ENCODE measurements around the gene DCAF10.
A peak's percentile ranks its signal among the peaks of the same experiment; 100 is the strongest.
"Not testable (repeated sequence)": the region's sequence is repeated elsewhere in the genome, so short reads cannot be mapped to it uniquely, and the experiment has no call there.

Gene DCAF10, protein sequence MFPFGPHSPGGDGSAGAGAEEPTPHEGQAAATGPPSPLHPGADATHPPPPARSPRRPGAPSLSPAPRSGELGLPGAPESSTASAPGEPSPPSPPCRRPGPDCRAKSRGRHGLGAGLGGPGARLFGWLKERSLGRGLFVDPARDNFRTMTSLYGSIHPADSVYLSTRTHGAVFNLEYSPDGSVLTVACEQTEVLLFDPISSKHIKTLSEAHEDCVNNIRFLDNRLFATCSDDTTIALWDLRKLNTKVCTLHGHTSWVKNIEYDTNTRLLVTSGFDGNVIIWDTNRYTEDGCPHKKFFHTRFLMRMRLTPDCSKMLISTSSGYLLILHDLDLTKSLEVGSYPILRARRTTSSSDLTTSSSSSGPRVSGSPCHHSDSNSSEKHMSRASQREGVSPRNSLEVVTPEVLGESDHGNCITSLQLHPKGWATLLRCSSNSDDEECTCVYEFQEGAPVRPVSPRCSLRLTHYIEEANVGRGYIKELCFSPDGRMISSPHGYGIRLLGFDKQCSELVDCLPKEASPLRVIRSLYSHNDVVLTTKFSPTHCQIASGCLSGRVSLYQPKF

DNA sequence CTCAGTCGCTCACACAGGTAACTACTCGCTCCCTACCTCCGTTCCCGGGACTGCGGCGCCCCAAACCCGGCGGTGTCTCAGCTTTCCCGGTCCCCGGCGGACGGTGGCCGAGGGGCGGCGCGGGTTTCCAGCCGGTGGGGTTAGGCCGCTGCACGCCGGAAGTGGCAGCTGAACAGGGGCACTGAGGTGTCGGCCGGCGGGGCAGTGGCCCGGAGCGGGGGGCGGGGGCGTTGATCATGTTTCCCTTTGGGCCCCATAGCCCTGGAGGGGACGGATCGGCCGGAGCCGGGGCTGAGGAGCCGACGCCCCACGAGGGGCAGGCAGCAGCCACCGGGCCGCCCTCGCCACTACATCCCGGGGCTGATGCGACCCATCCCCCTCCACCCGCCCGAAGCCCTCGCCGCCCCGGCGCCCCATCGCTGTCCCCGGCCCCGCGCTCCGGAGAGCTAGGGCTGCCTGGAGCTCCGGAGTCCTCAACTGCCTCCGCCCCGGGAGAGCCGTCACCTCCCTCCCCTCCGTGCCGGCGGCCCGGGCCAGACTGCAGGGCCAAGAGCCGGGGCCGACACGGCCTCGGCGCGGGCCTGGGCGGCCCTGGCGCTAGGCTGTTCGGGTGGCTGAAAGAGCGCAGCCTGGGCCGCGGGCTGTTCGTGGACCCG, at the start of gene DCAF10:
DCAF10 (plus strand) TSS at position 167 of the 656 bp plus-strand sequence; CDS start at position 237, 70 bp downstream.
- peak; percentile 76 for DNase-seq

GRCh38 chr9:37751186-37751585, 49.4 kb upstream of the DCAF10 start:
- DNase-seq: no peak

DNA sequence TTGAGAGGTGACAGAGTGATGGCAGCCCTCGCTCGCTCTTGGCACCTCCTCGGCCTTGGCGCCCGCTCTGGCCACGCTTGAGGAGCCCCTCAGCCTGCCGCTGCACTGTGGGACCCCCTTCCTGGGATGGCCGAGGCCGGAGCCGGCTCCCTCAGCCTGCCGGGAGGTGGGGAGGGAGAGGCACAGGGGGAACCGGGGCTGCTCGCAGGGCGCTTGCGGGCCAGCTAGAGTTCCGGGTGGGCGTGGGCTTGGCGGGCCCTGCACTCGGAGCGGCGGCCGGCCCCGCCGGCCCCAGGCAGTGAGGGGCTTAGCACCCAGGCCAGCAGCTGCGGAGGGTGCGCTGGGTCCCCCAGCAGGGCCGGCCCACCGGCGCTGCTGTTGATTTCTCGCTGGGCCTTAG, 48.9 kb upstream of the DCAF10 start:
- not testable (repeated sequence) for DNase-seq

GRCh38 chr9:37752112-37752511, 48.5 kb upstream of the DCAF10 start:
- DNase-seq: not testable (repeated sequence)

DNA sequence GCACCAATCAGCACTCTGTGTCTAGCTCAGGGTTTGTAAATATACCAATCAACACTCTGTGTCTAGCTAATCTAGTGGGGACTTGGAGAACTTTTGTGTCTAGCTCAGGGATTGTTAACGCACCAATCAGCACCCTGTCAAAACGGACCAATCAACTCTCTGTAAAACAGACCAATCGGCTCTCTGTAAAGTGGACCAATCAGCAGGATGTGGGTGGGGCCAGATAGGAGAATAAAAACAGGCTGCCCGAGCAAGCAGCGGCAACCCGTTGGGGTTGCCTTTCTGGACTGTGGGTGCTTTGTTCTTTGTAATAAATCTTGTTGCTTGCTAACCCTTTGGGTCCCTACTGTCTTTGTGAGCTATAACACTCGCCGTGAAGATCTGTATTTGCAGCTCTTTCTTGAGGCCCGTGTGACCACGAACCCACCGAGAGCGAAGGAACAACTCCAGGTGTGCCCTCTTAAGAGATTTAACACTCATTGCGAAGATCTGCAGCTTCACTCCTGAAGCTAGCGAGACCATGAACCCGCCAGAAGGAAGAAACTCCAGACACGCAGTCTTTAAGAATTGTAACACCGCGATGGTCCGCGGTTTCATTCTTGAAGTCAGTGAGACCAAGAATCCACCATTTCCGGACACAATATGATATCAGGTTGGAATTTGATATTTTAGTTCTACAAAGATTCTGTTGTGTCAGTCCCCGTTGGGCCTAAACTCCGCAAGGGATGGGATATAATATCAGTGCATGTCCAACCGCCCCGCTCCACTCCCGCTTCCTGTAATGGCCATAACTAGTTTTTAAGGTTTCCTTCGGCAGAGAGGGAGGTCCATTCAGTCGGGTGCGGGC, 47.7 kb upstream of the DCAF10 start:
- no peak for DNase-seq

DNA sequence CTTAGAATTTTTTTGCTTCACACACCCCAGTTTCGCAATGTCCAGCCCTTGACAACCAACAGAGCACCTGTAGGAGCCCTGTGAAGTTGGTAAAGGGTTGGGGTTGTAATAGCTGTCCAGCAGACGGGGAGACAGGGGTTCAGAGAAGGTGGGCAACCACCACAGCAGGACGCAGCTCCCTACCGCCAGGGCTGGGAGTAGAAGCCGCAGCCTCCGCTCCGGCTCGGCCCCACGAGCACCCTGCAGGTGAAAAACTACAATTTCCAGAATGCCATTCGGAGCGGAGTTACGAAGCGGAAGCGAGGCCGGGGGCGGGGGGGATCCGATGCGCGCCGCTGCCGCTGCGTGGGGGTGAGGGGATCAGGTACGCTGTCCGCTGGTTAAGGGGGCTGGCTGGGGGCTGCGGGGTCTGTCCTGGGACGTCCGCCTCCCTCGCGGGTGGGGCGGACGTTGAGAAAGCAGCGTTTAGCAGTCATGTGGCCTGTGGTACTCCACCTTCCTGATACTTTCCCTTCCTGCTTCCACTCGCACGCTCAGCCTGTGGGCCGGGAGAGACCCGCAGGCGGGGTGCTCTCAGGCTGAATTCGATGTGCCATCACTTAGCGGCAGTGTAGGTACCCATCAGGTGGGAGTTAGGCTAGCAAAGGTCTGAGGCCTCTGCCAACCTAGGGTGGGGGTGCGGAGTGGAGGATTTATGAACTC, 47.0 kb upstream of the DCAF10 start, which contains the start of gene TRMT10B:
TRMT10B (plus strand) TSS at position 317 of the 702 bp plus-strand sequence. CDS start 8,127 bp downstream, outside the sequence.
- DNase-seq: peak; percentile 72

DNA sequence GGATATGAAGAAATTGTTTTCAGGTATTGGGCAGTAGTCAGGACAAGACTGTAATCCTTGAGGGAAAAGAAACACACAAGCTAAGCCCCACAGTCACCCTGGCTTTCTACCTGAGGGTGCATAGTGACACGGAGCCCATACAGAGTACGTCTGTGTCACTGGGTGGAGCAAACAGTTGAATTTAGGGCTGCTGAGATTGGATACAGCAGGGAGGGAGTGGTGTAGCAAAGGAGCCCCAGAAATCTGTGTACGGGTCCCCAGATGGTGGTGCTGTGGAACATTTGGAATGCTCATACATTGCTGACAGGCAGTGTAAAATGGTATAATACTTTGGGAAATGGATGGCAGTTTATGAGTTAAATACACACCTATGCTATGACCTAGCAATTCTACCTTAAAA, 41.9 kb upstream of the DCAF10 start:
- no peak for DNase-seq

DNA sequence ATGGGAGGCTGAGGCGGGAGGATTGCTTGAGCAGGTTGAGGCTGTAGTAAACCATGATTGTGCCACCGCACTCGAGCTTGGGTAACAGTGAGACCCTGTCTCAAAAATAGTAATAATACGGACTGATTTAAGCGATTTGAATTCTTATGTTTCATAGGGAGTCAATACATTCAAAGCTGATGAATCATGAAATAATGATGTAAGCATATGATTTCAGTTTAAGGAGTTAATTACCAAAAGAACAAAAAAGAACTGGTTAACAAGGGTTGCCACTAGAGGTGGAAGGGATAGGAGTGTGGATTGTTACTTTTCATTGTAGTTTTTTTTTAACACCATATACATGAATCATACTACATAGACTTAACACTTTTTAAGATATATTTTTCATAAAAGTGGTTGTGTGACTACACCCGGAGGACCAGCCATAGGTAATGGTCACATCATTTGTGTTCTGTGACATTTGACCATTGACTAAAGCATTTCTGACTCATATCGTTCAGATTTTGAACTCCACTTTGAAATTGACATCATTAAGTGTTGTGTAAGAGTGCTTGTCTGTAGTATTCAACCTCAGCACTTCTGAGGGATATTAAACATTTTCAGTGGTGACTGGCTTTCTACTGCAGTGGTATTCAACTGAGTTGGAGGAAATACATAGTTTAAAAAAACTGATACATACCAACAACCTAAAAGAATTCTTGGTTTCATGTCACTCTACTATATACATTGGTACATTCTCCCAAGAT, 40.0 kb upstream of the DCAF10 start:
- DNase-seq: peak; percentile 15

DNA sequence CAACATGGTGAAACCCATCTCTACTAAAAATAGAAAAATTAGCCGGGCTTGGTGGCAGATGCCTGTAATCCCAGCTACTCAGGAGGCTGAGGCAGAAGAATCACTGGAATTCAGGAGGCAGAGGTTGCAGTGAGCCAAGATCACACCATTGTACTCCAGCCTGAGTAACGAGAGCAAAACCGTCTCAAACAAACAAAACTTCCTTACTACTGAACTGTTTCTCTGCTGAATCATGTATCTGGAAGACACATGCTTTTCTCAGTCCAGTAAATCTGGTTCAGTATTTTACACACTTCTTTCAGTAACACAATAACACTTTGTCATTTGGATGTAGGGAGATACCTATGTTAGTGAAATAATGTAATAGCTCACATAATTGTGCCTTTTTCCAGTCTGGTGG, 39.1 kb upstream of the DCAF10 start:
- DNase-seq: no peak

DNA sequence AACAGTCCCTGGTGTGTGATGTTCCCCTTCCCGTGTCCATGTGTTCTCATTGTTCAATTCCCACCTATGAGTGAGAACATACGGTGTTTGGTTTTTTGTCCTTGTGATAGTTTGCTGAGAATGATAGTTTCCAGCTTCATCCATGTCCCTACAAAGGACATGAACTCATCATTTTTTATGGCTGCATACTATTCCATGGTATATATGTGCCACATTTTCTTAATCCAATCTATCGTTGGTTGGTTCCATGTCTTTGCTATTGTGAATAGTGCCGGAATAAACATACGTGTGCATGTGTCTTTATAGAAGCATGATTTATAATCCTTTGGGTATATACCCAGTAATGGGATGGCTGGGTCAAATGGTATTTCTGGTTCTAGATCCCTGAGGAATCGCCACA, 35.3 kb upstream of the DCAF10 start:
- DNase-seq: not testable (repeated sequence)

GRCh38 chr9:37769306-37769705, 31.3 kb upstream of the DCAF10 start:
- DNase-seq: no peak

- DNase-seq: no peak
These were observed 30.6 kb upstream of the DCAF10 start for GRCh38 chr9:37769995-37770394.

DNA sequence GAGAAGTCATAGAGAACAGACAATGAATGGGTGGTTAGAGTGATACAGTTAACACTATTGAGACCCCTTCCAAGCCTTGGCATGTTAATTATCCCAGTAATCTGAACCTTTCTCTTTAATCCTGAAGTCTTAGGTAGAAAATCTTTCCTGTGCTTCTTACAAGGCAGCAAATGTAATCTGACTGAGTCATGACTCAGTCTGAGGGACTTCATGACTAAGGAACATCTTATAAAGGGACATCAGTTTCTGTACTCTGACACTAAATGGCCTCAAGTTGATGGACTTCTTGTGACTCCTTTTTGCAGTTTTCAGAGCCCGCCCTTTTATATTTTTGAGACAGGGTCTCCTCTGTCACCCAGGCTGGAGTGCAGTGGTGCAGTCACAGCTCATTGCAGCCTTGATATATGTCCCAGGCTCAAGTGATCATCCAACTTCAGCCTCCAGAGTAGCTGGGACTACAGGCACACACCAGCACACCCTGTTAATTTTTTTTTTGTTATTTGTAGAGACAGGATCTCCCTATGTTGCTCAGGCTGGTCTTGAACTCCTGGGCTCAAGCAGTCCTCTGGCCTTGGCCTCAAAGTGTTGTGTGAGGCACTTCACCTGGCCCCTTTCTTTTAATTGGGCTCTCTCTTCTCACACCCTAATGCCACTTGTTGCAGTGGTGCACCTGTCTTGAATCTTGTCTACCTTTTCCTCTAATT, 25.2 kb upstream of the DCAF10 start:
- DNase-seq: no peak

DNA sequence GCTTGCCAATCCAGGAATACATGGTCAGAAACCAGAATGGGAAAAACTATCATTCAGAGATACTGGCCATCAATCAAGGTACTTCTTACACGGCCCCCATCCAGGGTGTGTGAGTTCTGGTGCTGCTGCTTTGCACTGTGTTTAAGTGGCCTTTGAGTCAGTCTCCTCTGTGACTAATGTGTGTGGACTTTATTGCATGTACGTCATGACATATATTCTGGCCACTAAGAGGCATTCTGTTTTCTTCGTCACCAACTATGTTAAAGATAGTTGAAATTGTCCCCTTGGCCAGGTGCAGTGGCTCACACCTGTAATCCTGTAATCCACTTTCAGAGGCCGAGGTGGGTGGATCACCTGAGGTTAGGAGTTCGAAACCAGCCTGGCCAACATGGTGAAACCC, 24.3 kb upstream of the DCAF10 start:
- no peak for DNase-seq

DNA sequence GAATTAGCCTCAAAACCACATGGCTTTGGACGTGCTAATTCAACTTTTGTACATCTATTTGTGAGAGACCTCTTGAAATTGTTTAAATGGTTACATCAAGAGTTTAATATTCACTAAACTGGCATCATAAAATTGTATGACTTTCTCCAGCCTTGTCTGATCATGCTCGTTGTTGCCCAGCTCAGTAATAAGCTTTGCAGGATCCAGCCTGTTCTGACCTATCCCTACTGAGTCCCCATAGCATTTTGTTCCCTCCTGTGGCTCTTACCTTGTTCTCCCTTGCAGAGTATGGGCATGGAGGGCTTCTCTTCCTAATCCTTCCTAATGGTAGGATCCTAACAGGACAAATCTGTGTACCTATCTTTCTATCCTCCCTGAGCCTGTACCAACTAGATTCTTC, 22.1 kb upstream of the DCAF10 start:
- no peak for DNase-seq

GRCh38 chr9:37784291-37784615, 16.3 kb upstream of the DCAF10 start:
- DNase-seq: no peak

DNA sequence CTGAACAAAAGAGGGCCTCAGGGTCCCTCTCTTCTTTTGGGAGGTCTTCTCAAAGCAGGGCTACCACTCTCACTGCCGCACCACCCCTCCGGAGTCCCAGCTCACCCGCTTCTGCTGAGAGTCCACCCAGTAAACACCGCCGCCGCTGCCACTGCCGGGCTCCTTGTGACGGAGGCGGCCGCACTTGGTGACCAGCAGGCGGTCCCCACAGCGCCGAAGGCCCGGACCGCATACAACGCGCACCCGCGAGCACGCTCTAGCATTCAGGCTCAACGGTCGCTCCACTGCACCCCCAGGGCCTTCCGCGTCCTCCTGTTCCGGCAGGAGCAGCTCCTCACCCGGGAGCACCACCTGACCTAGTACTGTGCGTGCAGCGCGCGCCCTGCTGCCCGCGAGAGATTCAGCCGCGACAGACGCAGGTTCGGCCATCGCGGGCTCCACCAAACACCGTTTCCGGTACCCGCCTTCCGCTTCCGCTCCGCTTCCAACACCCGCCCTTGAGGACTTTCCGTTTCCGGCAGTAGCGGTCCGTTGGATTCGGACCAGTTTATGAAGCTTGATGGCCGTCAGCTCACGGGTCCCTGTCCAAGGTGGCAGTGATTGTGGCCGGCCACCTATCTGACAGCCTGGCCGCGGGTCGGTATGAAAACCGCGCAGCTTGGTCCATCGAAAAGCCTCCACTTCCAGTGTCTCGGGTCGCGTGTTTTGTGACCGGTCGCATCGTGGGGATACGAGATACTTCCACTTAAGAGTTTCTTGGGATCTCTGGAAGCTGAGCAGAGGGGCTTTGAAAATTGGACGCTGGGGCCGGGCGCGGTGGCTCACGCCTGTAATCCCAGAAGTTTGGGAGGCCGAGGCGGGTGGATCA, 15.7 kb upstream of the DCAF10 start, which contains the start of gene EXOSC3:
EXOSC3 (minus strand) TSS at position 449 of the 868 bp plus-strand sequence; CDS start at position 429, 20 bp downstream.
- peak; percentile 94 for DNase-seq

DNA sequence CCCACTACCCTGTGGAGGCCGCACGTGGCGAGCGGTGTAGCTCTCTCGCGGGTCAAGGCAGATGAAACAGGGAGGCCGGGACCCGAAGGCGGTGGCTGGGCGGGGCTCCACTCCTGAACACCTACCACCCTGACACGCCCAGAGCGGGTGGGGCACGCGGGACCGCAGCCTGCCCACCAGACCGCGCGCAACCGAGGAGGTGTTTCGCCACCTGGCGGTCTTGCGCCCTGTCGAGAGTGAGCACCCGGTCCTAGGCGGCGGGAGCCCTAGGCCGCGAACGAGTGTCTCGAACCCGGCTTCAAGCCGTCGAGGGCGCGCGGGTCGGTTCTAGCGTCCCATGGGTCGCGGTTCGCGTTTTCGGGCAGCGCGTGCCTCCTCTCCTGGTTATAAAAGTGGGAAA, 13.5 kb upstream of the DCAF10 start:
- DNase-seq: no peak

- peak; percentile 33 for DNase-seq
These were observed 12.3 kb upstream of the DCAF10 start for GRCh38 chr9:37788332-37788731.

DNA sequence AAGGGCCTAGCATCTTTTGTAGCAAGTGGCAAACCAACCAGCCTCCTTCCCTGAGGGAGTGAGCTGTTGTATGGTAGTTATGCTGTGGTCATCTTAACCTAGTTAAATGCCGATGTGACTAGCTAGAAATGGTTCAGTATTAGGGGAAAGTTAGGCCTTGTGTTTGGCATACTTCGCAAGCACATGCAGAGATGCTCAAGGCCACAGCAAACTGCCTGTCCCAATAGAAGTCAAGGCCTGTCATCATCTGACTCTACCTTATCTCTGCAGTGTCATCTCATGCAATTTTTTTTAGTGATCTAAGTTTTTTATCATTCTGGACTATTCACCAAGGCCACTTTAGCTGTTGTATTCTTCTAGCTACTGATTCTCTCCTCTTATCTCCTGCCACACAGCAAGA, 10.5 kb upstream of the DCAF10 start:
- no peak for DNase-seq
